ENCODE data around the gene SNTA1.
A peak's percentile ranks its signal among the peaks of the same experiment; 100 is the strongest.
"Not testable (repeated sequence)": the region's sequence is repeated elsewhere in the genome, so short reads cannot be mapped to it uniquely, and the experiment has no call there.

Gene SNTA1

DNA sequence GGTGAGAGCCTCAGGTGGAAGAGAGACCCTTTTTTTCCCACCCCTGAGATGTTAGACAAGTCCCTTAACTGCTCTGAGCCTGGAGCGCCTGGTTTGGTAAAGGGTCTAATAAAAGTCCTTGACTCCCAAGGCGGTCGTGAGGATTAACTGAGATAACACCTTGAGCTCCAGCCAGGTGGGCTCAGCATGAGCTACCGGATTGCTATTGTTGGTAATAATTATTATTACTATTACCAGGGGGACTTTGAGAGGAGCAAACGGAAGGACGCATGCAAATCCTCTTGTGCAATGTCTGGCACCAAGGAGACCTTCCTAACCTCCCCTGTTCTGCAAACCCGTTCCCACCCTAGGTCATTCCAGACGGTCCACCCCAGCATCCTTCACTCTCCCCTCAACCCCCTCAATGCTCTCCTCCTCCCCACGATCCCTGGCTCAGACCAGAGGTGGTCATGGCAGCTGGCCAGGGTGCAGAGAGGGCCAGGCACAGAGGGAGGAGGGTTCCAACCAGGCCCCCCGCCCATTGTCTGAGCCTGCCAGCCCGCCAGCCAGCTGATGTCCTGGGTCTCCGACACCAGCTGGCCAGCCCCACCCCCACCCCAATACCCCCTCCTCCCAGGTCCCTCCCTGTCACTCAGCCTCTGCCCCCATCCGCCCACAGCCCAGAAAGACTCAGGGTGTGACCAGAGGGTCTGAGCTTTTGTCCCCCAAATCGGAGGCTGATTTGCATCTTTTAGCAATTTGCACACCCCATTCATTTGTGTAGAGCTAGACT, 32.0 kb upstream of the SNTA1 start:
- Mint-ChIP-seq H3K27me3 (no peaks in the 10 kb centered on the region), H3K36me3 (ENCODE audit: insufficient read depth) (peaks cover 3% of the 10 kb centered on the region), H3K27ac (ENCODE audit: low read depth) (no peak overlapping the region), H3K4me3 (no peak overlapping the region), H3K9me3 (no peaks in the 10 kb centered on the region), H3K4me1 (no peaks in the 10 kb centered on the region)
- ATAC-seq (replicated peaks; ENCODE audit: extremely low read depth, poor library complexity, severe bottlenecking): no peak
- no peak for DNase-seq (ENCODE audit: low spot score in 2 of 2)

DNA sequence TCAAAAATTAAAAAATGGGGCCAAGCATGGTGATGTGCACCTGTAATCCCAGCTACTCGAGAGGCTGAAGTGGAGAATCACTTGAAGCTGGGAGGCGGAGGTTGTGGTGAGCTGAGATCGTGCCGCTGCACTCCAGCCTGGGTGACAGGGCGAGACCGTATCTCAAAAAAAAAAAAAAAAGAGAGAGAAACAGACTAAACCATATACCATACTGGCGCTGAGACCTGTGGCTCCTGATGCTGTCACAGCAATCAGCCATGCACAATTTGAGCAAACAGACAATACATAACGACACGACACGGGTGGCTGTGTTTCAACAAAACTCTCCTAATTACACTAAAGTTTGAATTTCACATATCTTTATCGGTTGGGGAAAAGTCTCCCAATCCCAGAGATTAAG, 31.4 kb upstream of the SNTA1 start:
- no peak for DNase-seq (ENCODE audit: low spot score in 2 of 2)
- Mint-ChIP-seq H3K4me3 (no peak overlapping the region), H3K27me3 (no peaks in the 10 kb centered on the region), H3K36me3 (ENCODE audit: insufficient read depth) (peaks cover 1% of the 10 kb centered on the region), H3K4me1 (no peaks in the 10 kb centered on the region), H3K27ac (ENCODE audit: low read depth) (no peak overlapping the region), H3K9me3 (no peaks in the 10 kb centered on the region)
- ATAC-seq (replicated peaks; ENCODE audit: extremely low read depth, poor library complexity, severe bottlenecking): no peak

DNA sequence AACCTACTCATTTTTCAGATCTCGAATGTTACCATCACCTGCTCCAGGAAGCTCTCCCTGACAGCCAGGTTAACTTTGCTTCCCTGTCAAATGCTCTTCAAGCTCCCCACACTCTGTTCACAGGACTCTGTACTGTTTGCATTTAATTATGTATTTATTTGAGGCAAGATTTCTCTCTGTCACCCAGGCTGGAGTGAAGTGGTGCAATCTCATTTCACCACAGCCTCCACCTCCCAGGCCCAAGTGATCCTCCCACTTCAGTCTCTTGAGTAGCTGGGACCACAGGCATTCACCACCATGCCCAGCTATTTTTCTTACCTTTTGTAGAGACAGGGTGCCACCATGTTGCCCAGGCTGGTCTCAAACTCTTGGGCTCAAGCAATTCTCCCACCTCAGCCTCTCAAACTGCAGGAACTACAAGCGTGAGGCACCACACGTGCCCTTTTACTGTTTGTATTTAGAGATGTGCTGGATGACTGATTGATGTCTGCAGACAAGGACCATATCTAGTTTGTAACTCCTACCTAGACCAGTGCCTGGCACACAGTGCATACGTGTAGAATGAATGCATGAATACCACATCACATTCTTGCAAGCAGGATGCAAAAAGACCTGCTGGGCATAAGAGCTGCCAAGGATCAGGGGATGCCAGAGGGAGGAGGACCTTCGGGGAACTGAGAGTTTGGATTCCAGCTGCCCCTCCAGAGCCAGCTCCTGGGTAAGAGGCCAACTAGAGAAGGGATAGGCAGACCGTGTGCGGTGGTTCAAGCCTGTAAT, 30.7 kb upstream of the SNTA1 start:
- no peak for DNase-seq (ENCODE audit: low spot score in 2 of 2)
- Mint-ChIP-seq H3K27ac (ENCODE audit: low read depth) (no peak overlapping the region), H3K36me3 (ENCODE audit: insufficient read depth) (peaks cover 1% of the 10 kb centered on the region), H3K27me3 (no peaks in the 10 kb centered on the region), H3K4me1 (no peaks in the 10 kb centered on the region), H3K9me3 (no peaks in the 10 kb centered on the region), H3K4me3 (no peak overlapping the region)
- ATAC-seq (replicated peaks; ENCODE audit: extremely low read depth, poor library complexity, severe bottlenecking): no peak

GRCh38 chr20:33472868-33473435, 29.4 kb upstream of the SNTA1 start:
- peaks cover 1% of the 10 kb centered on the region for H3K36me3 Mint-ChIP-seq (ENCODE audit: insufficient read depth)
- H3K27ac Mint-ChIP-seq (ENCODE audit: low read depth): no peak overlapping the region
- ATAC-seq (replicated peaks; ENCODE audit: extremely low read depth, poor library complexity, severe bottlenecking): no peak
- H3K4me1 Mint-ChIP-seq: no peaks in the 10 kb centered on the region
- no peaks in the 10 kb centered on the region for H3K27me3 Mint-ChIP-seq
- DNase-seq (ENCODE audit: low spot score in 2 of 2): no peak
- H3K4me3 Mint-ChIP-seq: no peak overlapping the region
- H3K9me3 Mint-ChIP-seq: no peaks in the 10 kb centered on the region

- no peaks in the 10 kb centered on the region for H3K4me1 Mint-ChIP-seq
- H3K27me3 Mint-ChIP-seq: no peaks in the 10 kb centered on the region
- H3K9me3 Mint-ChIP-seq: no peaks in the 10 kb centered on the region
- no peak for DNase-seq (ENCODE audit: low spot score in 2 of 2)
- ATAC-seq (replicated peaks; ENCODE audit: extremely low read depth, poor library complexity, severe bottlenecking): no peak
- H3K27ac Mint-ChIP-seq (ENCODE audit: low read depth): no peak overlapping the region
- H3K4me3 Mint-ChIP-seq: no peak overlapping the region
- H3K36me3 Mint-ChIP-seq (ENCODE audit: insufficient read depth): peaks cover 1% of the 10 kb centered on the region
These were observed 27.3 kb upstream of the SNTA1 start for GRCh38 chr20:33470866-33471265.

DNA sequence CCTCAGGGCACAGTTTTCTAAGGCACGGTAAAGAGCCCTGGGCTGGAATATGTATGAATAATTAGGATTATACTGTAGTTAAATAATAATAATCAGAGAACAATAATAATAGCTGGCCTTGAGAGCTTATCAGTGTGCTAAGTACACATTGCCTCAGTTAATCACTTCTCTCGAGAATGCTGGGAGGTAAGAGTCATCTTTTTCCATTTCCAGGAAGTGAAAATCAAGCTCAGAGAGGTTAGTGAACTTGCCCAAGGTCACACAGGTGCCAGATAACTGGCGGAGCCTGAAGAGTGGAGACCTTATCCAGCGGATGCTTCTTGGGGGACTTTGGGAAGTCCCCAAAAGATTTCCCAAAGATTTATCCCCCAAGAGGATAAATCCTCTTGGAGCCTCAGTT, 26.9 kb upstream of the SNTA1 start:
- Mint-ChIP-seq H3K4me3 (no peak overlapping the region), H3K27me3 (no peaks in the 10 kb centered on the region), H3K27ac (ENCODE audit: low read depth) (no peak overlapping the region), H3K36me3 (ENCODE audit: insufficient read depth) (peaks cover 1% of the 10 kb centered on the region), H3K9me3 (no peaks in the 10 kb centered on the region), H3K4me1 (no peaks in the 10 kb centered on the region)
- no peak for DNase-seq (ENCODE audit: low spot score in 2 of 2)
- ATAC-seq (replicated peaks; ENCODE audit: extremely low read depth, poor library complexity, severe bottlenecking): no peak

DNA sequence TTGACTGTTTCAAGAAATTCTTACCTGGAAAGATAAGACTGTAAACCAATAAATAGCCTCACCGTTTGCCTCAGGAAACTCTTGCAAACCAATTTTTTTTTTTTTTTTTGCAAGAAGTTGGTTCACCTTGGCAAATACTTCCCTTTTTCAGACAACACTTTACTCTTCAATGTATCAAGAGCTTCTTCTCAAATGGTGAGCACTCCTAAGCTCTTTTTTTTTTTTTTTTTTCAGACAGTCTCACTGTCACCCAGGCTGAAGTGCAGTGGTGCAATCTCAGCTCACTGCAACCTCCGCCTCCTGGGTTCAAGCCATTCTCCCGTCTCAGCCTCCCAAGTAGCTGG, 22.7 kb upstream of the SNTA1 start:
- no peak overlapping the region for H3K4me3 Mint-ChIP-seq
- H3K4me1 Mint-ChIP-seq: no peaks in the 10 kb centered on the region
- no peak for DNase-seq (ENCODE audit: low spot score in 2 of 2)
- ATAC-seq (replicated peaks; ENCODE audit: extremely low read depth, poor library complexity, severe bottlenecking): no peak
- H3K9me3 Mint-ChIP-seq: no peaks in the 10 kb centered on the region
- no peaks in the 10 kb centered on the region for H3K27me3 Mint-ChIP-seq
- peaks cover 1% of the 10 kb centered on the region for H3K36me3 Mint-ChIP-seq (ENCODE audit: insufficient read depth)
- no peak overlapping the region for H3K27ac Mint-ChIP-seq (ENCODE audit: low read depth)

GRCh38 chr20:33465481-33466302, 22.1 kb upstream of the SNTA1 start:
- no peak overlapping the region for H3K4me3 Mint-ChIP-seq
- no peaks in the 10 kb centered on the region for H3K27me3 Mint-ChIP-seq
- no peak overlapping the region for H3K27ac Mint-ChIP-seq (ENCODE audit: low read depth)
- no peaks in the 10 kb centered on the region for H3K36me3 Mint-ChIP-seq (ENCODE audit: insufficient read depth)
- DNase-seq (ENCODE audit: low spot score in 2 of 2) (no peak), ATAC-seq (replicated peaks; ENCODE audit: extremely low read depth, poor library complexity, severe bottlenecking) (no peak)
- no peaks in the 10 kb centered on the region for H3K4me1 Mint-ChIP-seq
- no peaks in the 10 kb centered on the region for H3K9me3 Mint-ChIP-seq

DNA sequence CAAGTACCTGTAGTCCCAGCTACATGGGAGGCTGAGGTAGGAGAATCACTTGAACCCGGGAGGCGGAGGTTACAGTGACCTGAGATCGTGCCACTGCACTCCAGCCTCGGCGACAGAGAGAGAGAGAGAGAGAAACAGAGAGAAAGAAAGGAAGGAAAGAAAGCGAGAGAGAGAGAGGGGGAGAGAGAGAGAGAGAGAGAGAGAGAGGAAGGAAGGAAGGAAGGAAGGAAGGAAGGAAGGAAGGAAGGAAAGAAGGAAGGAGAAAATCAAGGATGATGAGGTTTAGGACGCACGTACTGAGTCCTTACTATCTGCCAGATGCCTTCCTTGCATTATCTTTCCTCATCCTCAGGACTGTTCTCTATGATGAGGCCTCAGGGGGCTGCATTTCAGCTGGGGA, 21.2 kb upstream of the SNTA1 start:
- not testable (repeated sequence) for H3K9me3 Mint-ChIP-seq; H3K36me3 Mint-ChIP-seq (ENCODE audit: insufficient read depth); DNase-seq (ENCODE audit: low spot score in 2 of 2); H3K27ac Mint-ChIP-seq (ENCODE audit: low read depth); H3K4me3 Mint-ChIP-seq; H3K4me1 Mint-ChIP-seq; ATAC-seq (replicated peaks; ENCODE audit: extremely low read depth, poor library complexity, severe bottlenecking); H3K27me3 Mint-ChIP-seq

- DNase-seq (ENCODE audit: low spot score in 2 of 2) (no peak), ATAC-seq (replicated peaks; ENCODE audit: extremely low read depth, poor library complexity, severe bottlenecking) (no peak)
- no peaks in the 10 kb centered on the region for H3K27me3 Mint-ChIP-seq
- no peak overlapping the region for H3K4me3 Mint-ChIP-seq
- no peaks in the 10 kb centered on the region for H3K9me3 Mint-ChIP-seq
- H3K36me3 Mint-ChIP-seq (ENCODE audit: insufficient read depth): no peaks in the 10 kb centered on the region
- H3K27ac Mint-ChIP-seq (ENCODE audit: low read depth): peak overlapping the region; percentile 44
- H3K4me1 Mint-ChIP-seq: no peaks in the 10 kb centered on the region
These were observed 20.0 kb upstream of the SNTA1 start for GRCh38 chr20:33463332-33464101.

- H3K9me3 Mint-ChIP-seq: no peaks in the 10 kb centered on the region
- no peaks in the 10 kb centered on the region for H3K36me3 Mint-ChIP-seq (ENCODE audit: insufficient read depth)
- DNase-seq (ENCODE audit: low spot score in 2 of 2) (no peak), ATAC-seq (replicated peaks; ENCODE audit: extremely low read depth, poor library complexity, severe bottlenecking) (no peak)
- H3K4me1 Mint-ChIP-seq: no peaks in the 10 kb centered on the region
- no peak overlapping the region for H3K4me3 Mint-ChIP-seq
- no peaks in the 10 kb centered on the region for H3K27me3 Mint-ChIP-seq
- H3K27ac Mint-ChIP-seq (ENCODE audit: low read depth): no peak overlapping the region
These were observed 17.1 kb upstream of the SNTA1 start for GRCh38 chr20:33460711-33461110.

DNA sequence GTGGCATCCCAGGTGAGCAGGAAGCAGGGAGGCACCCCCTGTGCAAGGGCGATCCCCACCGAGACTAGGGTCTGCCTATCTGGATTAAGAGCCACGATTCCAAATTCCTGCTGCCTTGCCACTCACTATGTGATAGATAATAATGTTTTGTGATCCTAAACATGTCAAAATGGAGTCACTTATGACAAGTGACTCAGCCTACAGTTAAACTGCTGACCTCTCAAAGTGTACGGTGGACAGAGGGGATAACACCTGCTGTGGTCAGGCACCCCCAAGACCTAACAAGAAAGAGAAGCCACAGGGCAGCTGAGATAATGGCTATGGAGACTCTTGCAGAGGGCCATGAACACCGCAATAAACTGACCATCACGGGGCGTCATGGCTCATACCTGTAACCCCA, 16.0 kb upstream of the SNTA1 start:
- no peaks in the 10 kb centered on the region for H3K9me3 Mint-ChIP-seq
- no peaks in the 10 kb centered on the region for H3K4me1 Mint-ChIP-seq
- H3K27me3 Mint-ChIP-seq: no peaks in the 10 kb centered on the region
- no peak overlapping the region for H3K4me3 Mint-ChIP-seq
- no peak for DNase-seq (ENCODE audit: low spot score in 2 of 2)
- ATAC-seq (replicated peaks; ENCODE audit: extremely low read depth, poor library complexity, severe bottlenecking): no peak
- H3K36me3 Mint-ChIP-seq (ENCODE audit: insufficient read depth): no peaks in the 10 kb centered on the region
- H3K27ac Mint-ChIP-seq (ENCODE audit: low read depth): no peak overlapping the region

All from central memory CD8-positive, alpha-beta T cell (primary cell).